GM19438 (cell line): ENCODE measurements around the gene SP6.

Experiments used
- ATAC-seq: cut with Tn5 transposase; IDR thresholded peaks from one replicate; pipeline ENCODE4 v1.9.1; 2021; ENCODE audit warnings: low read depth; ENCODE audit not compliant: unreplicated experiment

SP6 gene

DNA sequence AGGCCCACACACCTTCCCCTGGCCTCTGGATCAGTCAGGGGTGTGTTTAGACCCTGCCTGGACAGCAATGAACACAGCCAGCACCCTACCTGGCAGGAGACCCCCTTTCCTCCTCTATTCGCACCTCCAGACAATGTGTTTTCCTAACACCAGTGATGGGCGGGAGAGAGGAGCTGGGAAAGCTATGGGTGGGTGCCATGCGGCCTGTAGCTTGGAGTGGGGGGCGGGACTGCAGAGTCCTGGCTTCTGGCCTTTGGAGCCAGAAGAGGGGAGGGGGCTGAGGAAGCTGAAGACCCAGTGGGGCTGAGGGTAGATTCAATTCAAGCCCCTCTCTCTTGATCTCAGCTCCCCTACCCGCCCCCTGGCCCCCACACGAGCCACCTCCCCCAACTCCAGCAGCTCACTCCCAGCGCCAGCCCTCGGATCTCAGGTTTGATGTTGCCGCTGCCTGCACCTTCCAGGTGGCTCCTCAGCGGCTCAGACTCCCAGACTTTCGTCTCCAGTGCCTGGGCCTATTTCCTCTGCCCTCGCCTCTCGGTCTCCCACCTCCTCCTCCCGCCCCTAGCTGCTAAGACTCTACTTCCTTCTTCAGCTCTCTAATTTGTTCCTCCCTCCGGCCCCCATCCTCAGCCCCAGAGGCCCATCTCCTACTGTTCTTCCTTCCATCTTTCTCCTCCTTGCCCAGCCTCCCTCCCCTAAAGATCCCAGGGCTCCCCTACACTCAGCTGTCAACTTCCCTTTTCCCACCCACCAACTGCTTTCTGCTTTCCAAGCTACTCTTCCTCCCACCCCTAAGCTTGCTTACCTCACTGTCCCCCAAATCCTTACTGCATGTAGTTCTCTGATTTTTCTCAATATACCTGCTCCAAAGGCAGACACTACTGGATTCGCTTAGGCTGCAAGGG is 6.8 kb upstream of the SP6 start:
- no peak for ATAC-seq

DNA sequence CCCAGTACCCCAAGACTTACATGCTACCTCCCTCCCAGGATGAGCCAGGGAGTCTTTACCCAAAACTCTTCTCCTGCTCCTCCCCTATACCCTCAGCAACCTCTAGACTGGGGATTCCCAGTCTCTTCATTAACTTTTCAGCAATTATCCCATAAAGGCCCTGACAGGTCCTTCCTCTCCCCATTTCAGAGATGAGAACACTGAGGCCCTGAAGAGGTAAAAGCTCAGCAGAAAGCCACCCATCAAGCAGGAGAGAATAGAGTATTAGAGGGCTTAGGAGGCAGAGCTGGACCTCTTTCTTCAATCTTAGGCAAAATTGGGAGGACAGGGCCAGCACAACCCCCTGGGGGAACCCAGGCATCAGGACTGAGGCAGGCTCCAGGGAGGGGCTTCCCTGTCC is 5.9 kb upstream of the SP6 start:
- no peak for ATAC-seq

DNA sequence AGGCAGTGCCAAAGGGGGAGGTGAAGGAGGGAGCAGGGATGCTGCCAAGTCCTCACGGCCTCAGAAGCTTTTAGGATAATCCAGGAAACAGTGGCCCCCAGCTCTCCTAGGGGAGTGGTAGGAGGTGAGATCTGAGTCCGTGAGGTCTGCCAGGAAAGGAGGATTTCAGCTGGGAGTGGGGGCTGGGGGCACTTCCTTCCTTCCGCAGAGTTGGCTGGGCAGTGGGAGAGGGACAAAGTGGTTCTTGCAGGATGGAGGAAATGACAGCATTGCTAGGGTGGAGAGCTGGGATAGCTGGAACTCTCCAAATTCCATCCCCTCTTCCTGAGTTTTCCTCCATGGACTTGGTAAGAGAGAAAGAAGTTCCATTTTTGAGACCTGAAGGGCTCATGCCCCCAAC is 4.8 kb upstream of the SP6 start:
- no peak for ATAC-seq

DNA sequence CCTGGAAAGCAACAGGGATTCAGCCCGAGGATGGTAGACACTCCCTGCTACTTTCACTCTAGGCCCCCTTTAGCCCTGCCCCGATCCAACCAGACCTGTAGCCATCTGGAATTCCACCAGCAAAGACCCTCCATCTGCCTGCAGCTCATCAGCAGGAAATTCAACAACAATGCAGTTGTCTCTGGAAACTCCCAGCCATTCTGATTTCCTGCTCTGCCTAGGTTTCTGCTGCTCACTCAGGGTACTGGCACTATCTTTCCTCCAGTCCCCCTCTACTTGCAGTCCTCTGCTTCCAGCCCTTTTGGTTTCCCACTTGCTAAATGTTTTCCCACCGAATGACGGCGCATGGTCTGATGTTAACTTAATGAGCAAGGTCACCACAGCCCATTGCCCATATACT is 2.7 kb upstream of the SP6 start:
- no peak for ATAC-seq

DNA sequence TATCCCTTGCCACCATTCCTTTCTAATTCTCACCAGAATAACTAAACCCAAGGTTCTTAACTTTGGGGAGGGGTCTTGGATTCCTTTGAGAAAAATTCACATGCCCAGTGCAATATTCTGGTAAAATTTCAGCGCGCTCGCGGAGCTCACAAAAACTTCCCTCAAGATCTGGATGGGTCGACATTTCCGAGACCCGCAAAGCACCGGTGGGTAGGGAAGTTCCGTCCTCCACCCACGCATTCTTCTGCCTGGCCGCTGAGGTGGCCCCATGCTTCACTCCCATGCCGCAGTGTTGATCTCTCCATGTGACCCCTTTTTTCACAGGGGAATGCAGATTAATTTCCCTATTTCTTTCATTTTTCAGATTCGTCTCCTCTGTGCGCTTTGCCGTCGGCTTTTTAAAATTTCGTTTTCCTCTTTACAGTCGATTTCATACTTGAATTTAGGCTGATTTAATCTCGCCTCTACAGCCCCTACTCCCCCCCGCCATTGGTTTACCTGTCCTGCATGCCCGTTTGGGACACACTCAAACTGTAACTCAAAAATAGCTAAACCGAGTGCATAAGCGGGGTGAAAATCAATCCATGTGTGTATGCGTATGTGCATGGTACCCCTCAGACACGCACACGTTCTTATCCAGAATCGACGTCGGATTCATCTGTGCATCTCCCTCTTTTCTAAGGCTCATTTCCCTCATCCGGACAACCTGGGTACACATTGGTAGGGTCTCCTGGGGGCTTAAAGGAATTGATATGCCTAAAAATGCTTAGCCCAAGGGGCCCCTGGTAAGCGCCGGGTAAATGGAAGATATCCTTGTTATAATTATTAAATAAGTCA is 1.4 kb upstream of the SP6 start:
- no peak for ATAC-seq

DNA sequence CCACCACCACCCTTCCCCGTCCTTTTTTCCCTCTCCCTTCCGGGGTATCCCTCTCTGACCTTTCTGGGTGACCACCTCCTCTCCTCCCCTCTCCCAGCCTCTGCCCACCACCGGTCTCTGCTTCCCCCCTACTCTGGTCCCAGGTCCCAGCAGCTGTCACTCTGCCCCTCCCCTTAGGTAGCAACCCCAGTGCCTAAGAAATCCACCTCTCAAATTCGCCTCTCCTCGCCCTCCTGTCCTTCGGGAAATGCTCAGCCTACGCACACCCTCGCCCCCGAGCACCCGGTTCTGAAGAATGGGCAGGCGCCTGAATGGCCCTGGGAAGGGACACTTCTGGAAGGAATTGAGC is 775 bp upstream of the SP6 start:
- no peak for ATAC-seq

DNA sequence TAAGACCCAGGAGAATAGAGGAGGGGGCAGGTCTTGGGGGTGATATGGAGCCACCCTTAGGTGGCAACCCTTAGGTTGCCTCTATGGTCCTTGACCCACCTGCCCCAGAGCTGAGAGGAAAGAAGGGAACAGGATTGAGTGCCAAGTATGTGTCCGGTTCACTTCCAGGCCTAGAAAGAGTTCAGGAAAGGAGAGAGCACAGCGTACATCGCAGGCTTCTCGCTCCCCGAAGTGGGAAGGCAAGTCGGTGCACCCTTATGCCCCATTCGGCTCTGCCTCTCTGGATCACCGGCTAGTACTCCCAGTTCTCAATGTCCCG is 631 bp downstream of the SP6 start:
- ATAC-seq: no peak

DNA sequence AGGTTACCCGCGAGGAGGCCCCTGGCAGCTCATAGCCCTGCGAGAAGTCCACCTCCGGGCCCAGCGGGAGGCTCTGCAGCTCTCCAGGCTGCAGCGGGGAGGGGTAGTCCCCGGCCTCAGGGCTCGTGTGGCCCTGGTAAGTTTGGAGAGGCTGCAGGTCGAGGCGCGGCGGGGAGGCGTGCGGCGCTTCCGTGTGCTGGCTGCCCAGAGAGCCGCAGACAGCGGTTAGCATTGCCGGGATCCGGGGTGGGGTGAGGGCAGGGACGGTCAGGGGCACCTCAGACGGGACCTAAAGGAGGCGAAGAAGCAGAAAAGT is 2.8 kb downstream of the SP6 start:
- no peak for ATAC-seq

DNA sequence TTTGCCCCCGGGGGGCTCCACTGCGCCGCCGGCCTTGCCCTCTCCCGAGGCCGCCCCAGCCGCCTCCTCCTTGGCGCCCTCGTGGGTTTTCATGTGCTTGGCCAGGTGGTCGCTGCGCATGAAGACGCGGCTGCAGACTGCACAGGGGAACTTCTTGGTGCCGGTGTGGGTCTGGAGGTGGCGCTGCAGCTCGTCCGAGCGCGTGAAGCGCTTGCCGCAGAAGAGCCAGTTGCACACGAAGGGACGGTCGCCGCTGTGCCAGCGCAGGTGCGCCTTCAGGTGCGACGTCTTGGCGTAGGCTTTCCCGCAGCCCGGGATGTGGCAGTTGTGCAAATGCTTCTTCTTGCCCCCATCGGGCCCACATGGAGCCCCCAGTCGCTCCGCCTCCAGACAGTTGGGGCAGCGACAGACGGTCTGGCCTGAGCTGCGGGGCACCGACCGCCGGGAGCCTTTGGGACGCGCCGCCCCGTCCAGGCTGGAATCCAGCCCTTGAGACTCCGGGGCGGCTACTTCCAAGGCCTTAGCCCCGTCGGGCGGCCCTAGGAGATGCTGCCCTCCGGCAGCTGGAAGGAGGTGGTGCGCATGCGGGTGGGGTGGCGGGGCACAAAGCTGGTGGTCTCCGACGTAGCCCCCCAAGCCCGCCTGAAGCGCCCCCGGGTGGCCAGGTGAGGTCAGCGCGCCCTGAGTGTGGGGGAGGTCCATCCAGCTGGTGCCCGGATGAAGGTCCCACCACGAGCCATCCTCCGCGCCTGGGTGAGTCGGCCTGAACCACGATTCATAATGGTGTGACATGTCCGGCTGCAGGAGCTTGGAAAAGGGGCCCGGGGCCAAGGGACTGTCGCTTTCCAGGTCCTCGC is 3.4 kb downstream of the SP6 start:
- no peak for ATAC-seq

DNA sequence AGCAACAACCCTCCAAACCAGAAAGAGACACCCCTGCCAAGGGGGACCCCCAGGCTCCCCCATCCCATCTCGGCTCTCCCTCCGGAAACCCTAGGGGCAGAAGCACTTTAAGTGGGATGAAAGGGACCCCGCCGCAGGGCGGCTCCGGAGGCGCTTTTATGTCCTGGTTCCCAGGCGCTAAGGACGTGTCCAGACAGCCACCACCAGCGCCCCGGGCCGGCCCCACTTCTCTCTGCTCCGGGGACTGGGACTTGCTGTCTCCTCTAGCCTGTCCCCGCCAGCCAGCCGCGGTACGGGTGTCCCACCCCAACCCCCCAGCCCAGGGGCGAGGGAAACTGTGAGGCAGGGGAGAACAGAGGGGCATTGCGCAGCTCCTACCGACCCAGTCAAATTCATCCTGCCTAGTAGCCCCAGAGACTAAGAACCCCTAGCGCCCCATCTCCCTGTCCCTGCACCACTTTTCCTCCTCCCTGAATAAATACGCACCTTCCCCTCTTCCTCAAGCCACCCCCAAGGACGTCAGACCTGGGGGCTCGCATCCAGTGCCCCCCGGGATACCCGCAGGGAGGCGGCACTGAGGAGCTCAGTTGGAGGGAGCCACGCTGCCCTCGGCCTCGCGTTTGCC is 4.1 kb downstream of the SP6 start:
- ATAC-seq: no peak

DNA sequence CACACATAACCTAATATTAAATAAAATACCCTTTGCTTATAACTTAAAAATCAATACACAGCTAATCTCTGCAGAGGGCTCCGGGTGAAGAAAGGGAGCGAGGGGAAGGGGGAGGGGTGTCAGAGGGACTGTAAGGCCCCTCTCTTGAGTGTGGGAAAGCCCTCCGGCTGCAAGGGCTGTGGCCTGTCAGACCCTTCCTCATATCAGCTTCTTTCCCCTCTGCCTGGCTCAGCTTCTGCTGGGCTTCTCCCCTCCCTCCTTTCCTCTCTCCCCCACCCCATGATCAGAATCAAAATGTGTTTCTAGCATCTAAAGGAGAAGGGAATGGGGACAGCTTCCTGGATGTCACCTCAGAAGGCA is 5.3 kb downstream of the SP6 start:
- ATAC-seq: no peak

DNA sequence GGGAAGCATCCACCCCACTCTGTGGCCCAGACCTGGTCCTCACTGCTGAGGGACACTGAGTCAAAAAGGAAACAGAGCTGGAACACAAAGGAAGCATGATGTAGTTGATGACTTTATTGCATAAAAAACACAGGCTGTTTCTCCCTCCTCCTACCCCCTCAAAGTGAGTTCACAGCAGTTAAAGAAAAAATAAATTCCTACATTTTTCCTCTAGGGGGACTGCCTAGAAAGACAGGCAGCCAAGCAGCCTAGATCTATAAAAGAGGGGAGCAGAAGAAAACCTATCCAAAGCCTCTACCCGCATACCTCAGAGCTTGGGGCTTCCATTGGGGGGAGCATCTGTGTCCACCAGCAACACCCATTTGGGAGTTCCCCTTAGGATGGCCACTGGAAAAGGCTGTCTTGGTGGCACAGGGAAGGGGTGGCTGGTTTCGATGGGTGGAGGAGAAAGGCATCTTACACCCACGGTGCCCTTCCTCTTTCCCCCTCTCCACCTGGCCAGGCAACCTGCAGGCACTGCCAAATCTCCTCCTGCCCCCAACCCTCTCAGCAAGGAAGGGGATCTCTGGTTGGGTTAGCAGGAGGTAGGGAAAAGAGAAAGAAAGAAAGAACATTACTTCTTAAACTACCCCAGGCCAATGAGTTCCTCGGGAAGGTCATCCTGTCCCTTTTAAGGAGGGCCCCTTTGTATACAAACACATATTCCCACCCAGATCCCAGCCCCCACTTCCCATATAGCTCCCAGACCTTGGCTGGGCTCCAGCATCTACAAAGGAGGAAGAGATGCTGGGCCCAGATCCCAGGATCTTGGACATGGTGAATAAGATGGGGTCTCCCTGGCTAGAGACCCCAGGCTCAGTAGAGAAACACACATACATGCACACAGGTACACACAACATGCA is 5.9 kb downstream of the SP6 start:
- no peak for ATAC-seq

DNA sequence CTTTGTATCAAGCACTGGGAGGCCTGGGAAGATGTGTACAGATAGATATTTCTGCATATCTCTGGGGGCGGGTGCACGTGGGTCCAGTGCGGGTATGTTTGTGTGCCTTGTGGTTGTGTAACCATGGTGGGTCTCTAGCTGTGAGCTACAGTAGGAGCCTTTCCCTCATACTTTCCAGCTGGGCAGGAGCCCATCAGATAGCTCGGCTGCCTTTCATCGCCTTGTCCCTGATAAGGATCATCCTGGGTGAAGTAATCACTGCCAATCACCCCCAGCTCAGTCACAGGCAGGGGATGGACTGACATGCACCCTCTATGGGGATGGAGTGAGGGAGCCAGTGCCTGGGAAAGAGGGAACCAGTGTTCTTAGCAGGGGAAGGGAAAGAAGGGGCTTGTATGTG is 6.7 kb downstream of the SP6 start:
- no peak for ATAC-seq

DNA sequence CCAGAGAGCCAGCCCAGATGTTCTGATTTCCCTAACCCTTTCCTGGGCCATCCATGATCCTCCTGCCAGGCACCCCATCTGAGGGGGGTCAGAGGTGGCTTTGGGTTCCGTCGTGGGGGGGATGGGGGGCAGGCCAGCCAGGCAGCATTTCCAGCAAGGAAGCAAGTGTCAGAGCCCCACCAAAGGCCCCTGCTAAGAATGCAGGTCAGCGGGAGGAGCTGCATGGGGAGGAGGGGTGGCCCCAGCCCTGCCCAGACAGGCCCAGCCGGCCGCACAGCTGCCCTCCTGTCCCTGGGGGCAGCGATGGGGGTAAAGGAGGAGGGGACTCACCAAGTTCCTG is 7.6 kb downstream of the SP6 start:
- ATAC-seq: no peak

DNA sequence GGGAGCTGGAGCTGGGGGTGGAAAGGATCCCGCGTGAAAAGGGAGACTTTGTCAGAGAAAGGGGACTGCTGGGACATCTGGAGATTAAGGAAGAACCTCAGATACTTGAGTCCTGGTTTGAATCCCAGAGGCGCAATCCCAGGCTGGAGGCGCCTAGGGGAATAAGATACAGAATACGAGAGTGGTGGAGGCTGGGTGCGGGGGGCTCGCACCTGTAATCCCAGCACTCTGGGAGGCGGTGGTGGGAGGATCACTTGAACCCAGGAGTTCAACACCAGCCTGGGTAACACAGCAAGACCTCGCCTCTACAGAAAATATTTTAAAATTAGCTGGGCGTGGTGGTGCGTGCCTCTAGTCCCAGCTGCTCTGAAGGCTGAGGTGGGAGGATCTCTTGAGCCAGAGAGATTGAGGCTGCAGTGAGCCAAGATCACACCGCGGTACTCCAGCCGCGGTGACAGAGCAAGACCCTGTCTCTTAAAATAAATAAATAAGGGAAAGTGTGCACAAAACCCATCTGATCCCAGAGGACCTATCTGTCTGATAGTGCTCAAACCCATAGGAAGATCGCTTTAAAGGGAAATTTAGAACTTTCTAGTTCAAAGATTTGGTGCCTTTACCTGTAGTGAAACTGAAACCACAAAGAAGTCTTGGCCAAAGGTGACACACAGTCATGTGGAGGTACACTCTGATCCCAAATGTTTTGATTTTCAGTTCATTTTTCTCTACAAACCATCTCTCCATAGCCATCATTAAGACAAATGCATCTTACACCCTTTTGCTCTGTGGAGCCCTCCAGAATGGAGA is 9.3 kb downstream of the SP6 start:
- no peak for ATAC-seq

DNA sequence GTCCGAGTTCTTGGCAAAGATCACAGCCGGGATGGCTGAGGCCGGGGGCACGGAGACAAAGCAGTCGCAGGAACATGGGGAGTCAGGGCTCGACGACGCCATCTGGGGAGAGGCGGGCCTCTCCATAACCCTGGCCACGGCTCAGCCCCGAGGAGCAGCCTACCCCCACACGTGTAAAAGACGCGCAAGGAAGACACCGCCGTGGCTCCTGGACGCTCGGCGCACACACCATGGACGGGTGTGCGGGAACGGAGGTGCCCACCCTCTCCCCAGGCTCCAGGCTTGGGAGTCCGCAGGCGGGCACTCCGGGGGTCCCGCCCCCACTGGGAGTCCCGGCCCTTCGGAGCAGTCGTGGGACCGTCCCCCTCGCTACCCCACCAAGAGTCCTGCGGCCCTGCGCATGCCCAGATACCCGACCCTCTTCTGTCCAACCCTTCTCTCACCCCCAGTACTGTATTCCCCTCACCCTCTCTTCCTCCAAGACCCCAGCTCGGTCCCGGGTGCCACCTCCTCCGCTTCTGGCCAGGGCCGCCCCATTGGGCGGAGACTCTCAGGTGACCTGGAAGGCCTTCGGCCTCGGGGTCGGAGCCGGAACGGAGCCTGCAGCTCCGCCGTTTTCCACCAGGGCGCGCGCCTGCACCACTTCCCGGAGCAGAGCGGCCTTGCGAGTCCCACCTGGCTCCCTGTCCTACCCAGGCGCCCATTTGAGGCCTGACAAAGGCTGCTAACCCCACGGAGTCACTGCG is 10.0 kb downstream of the SP6 start, which contains the start of gene SCRN2:
SCRN2 (minus strand) TSS at position 532 of the 746 bp plus-strand sequence; CDS start at position 102, 430 bp downstream.
- ATAC-seq: peak; percentile 89

DNA sequence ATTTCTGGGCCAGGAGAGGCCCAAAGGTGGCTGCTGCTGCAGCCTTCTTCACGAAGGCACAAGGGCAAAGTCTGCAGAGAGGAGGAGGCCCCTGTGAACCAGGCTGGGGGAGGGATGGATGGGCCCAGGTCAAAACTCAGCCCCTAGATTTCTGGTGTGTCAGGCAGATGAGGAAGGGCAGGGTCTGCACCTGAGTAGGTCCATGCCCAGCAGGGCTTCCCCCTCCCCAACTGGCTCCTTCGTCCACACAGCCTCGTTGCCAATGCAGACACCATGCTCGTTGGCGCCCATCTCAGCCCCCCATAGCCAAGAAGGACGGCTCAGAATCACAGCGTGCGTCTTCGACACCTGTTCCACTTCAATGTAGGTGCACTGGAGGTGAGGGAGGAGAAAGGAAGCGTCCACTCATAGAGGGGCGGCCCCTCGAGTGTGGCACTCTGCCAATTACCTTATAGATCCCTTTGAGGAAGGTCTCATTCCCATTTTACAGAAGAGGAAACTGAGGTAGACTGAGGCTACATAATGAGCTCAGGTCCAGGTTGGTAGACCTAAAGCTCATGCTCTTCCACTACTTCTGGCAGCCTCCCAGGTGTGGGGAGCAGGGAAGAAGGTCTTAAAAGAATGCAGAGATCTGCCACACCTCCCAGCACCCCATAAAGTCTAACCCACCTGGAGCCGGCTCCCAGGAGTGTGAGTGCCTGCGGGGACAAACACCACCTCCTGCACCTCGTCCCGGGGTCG is 10.8 kb downstream of the SP6 start:
- no peak for ATAC-seq

DNA sequence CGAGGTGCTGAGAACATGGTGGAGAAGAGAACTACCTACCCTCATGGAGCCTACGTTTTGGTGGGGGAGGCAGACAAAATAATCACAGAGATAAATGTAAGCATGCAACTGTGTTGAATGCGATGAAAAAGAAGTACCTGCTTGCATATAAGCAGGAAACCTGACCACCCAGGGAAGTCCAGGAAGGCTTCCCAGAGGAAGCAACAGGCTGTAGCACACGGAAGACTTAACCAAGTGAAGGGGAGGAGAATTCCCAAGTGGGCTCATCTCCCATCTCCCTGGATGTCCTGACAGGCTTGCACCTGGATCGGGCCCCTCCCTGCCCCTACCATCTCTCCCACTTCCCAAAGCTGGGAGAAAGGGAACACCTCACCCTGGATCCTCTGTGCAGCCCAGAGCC is 11.9 kb downstream of the SP6 start:
- no peak for ATAC-seq
